Liver (tissue), 9 donors: ENCODE data around the gene GLIPR2. TPM values are rescaled to one million over a fixed set of nuclear protein-coding genes. Genes with fewer than 3 reads are reported as not detected.

ENCODE experiments used
- DNase-seq: peaks from one replicate; pipeline ENCODE4 v3.0.0-alpha.2; 2017; ENCODE audit warnings: low spot score
- H3K27ac ChIP-seq, 2 donors: one replicate each; pipeline ENCODE4 v1.7.0; 2013; ENCODE audit warnings: inconsistent platforms in 2 of 2, low read length in 2 of 2, control low read depth in 1 of 2, low read depth in 1 of 2, mild to moderate bottlenecking in 1 of 2
- H3K27me3 ChIP-seq, 4 donors: one replicate each; pipeline versions ENCODE4 v1.6.1 to v1.7.0; 2013; ENCODE audit warnings: low read length in 3 of 4, inconsistent platforms in 1 of 4, mild to moderate bottlenecking in 1 of 4, moderate library complexity in 1 of 4; ENCODE audit not compliant: control insufficient read depth in 4 of 4, insufficient read depth in 4 of 4
- H3K36me3 ChIP-seq, 4 donors: one replicate each; pipeline versions ENCODE4 v1.6.1 to v1.7.0; 2013; ENCODE audit warnings: low read length in 3 of 4, mild to moderate bottlenecking in 3 of 4, low read depth in 1 of 4, moderate library complexity in 1 of 4; ENCODE audit not compliant: control insufficient read depth in 4 of 4, insufficient read depth in 3 of 4
- H3K4me1 ChIP-seq, 4 donors: one replicate each; pipeline versions ENCODE4 v1.6.1 to v1.7.0; 2013; ENCODE audit warnings: low read length in 3 of 4, mild to moderate bottlenecking in 3 of 4, moderate library complexity in 1 of 4; ENCODE audit not compliant: control insufficient read depth in 4 of 4, insufficient read depth in 4 of 4
- H3K4me3 ChIP-seq, 3 donors: one replicate each; pipeline versions ENCODE4 v1.6.1 to v1.7.0; 2013; ENCODE audit warnings: low read length in 3 of 3, control low read depth in 1 of 3, low read depth in 1 of 3, mild to moderate bottlenecking in 1 of 3
- H3K9ac ChIP-seq, 2 donors: one replicate each; pipeline ENCODE4 v1.7.0; 2013; ENCODE audit warnings: low read length in 2 of 2, mild to moderate bottlenecking in 2 of 2, moderate library complexity in 2 of 2, control low read depth in 1 of 2, low read depth in 1 of 2
- H3K9me3 ChIP-seq, 4 donors: one replicate each; pipeline versions ENCODE4 v1.6.1 to v1.7.0; 2013; ENCODE audit warnings: low read length in 3 of 4; ENCODE audit not compliant: control insufficient read depth in 4 of 4
- FOXA1 ChIP-seq: IDR thresholded peaks from 2 replicates; pipeline ENCODE4 v1.6.1; 2016; ENCODE audit warnings: antibody characterized with exemption
- FOXA2 ChIP-seq: IDR thresholded peaks from 2 replicates; pipeline ENCODE4 v1.6.1; 2016; ENCODE audit warnings: antibody characterized with exemption
- GABPA ChIP-seq, 2 donors: IDR thresholded peaks in 1 of 2; conservative IDR thresholded peaks in 1 of 2; 2 replicates each; pipeline ENCODE4 v1.6.1; 2016; ENCODE audit warnings: antibody characterized with exemption in 2 of 2, mild to moderate bottlenecking in 1 of 2, moderate library complexity in 1 of 2
- HNF4A ChIP-seq, 2 donors: conservative IDR thresholded peaks; 2 replicates each; pipeline ENCODE4 v1.6.1; 2016; ENCODE audit warnings: antibody characterized with exemption in 2 of 2, mild to moderate bottlenecking in 2 of 2
- HNF4G ChIP-seq: IDR thresholded peaks from 2 replicates; pipeline ENCODE4 v1.6.1; 2016; ENCODE audit warnings: antibody characterized with exemption
- JUND ChIP-seq, 2 donors: IDR thresholded peaks; 2 replicates each; pipeline ENCODE4 v1.6.1; 2016; ENCODE audit warnings: antibody characterized with exemption in 2 of 2
- RAD21 ChIP-seq, 2 donors: IDR thresholded peaks; 2 replicates each; pipeline ENCODE4 v1.6.1; 2016; ENCODE audit warnings: antibody characterized with exemption in 2 of 2, mild to moderate bottlenecking in 2 of 2
- RXRA ChIP-seq, 2 donors: IDR thresholded peaks; 2 replicates each; pipeline ENCODE4 v1.6.1; 2017 to 2018; ENCODE audit warnings: antibody characterized with exemption in 2 of 2, mild to moderate bottlenecking in 1 of 2
- SP1 ChIP-seq: IDR thresholded peaks from 2 replicates; pipeline ENCODE4 v1.6.1; 2018; ENCODE audit warnings: antibody characterized with exemption, mild to moderate bottlenecking
- TAF1 ChIP-seq: conservative IDR thresholded peaks from 2 replicates; pipeline ENCODE4 v1.6.1; 2016; ENCODE audit warnings: antibody characterized with exemption, mild to moderate bottlenecking
- YY1 ChIP-seq: IDR thresholded peaks from 2 replicates; pipeline ENCODE4 v1.6.1; 2016; ENCODE audit warnings: antibody characterized with exemption, mild to moderate bottlenecking
- WGBS: extraction: QIAGEN DNeasy Blood & Tissue Kit; methylation state at CpG from one replicate; pipeline ENCODE4 v1.1.7; 2013; 5-methylcytosine and 5-hydroxymethylcytosine counted together
- polyA plus RNA-seq, 2 donors: library from polyadenylated mRNA; stranded (reverse) in 1 of 2; unstranded in 1 of 2; fragments of 200-250 nt in 1 of 2; fragments of >200 nt in 1 of 2; fragmentation: Nextera tagmentation in 1 of 2; extraction: Ambion mirVana in 1 of 2; gene quantifications; one replicate each; pipeline versions ENCODE4 v1.2.1 to v1.2.3, GENCODE V29; 2013 to 2015
- total RNA-seq, 2 donors: library from RNA; depleted of rRNA; stranded (reverse); fragments of >200 nt; gene quantifications; one replicate each; pipeline ENCODE4 v1.2.3, GENCODE V29; 2014
- TF ChIP-seq, protein P1 (sequence below): IDR thresholded peaks from 2 replicates; pipeline ENCODE4 v1.6.1; 2016; ENCODE audit warnings: antibody characterized with exemption
- TF ChIP-seq, protein P2 (sequence below): fragments of 150-350 bp; IDR thresholded peaks from 2 replicates; pipeline ENCODE4 v1.5.1; 2017; ENCODE audit warnings: improper control_type of control experiment, low read depth, low read length; ENCODE audit not compliant: missing input control
- TF ChIP-seq, protein P3 (sequence below): IDR thresholded peaks from 2 replicates; pipeline ENCODE4 v1.6.1; 2016; ENCODE audit warnings: antibody characterized with exemption, mild to moderate bottlenecking
- TF ChIP-seq, protein P4 (sequence below): IDR thresholded peaks from 2 replicates; pipeline ENCODE4 v1.6.1; 2016; ENCODE audit warnings: antibody characterized with exemption
- donor health status: healthy.
- donor health status: healthy.
- donor health status: healthy.
- donor health status: healthy.
- donor health status: healthy.

The GLIPR2 gene
- total and polyA plus RNA-seq, 4 donors = 1.7 to 17.6 (median 2.9) TPM

DNA sequence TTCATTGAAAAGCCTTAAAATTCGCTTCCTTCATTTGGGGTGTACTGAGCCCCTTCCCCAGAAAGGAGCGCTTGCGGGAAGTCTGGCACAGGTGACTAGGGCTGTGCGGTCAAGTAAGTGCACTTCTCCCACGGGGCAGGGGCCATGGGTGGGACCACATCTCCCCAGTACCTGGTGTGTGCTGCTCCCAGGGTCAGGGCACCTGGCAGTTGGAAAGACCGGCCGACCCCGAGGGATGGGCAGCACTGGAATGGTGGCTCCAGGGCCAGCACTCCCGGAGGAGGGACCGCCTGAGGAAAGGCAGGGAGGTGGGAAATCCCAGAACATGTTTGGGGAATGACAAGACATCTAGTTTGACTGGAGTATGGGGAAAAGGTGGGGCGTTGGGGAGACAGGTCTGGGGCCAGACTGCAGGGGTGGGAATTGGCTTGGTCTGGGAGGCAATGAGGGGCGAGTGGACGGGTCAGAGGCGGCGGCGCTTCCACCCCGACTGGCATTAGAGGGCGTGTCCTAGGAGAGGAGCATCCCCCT lies 727 bp upstream of the GLIPR2 start:
- Histone ChIP-seq H3K9me3 (no peaks in the 10 kb centered on the region), H3K36me3 (no peaks in the 10 kb centered on the region), H3K27me3 (no peaks in the 10 kb centered on the region), H3K27ac (no peak overlapping the region), H3K9ac (no peak overlapping the region), H3K4me3 (peak overlapping the region in 1 of 3 donors; percentile 65), H3K4me1 (peaks cover 4 to 23% (median 18%) of the 10 kb centered on the region in 4 donors)
- no peak for DNase-seq
- WGBS = 12% methylated on average over 18 of the region's 18 CpGs
- TF ChIP-seq GABPA (IDR thresholded peaks at IDR 0.05 in 1 of 2, conservative IDR thresholded peaks at IDR 0.05 in 1 of 2) (no peak), FOXA1 (no peak), SP1 (no peak), HNF4A (conservative IDR thresholded peaks at IDR 0.05) (no peak), TAF1 (no peak), RAD21 (IDR thresholded peaks at IDR 0.05) (no peak), RXRA (IDR thresholded peaks at IDR 0.05) (no peak), JUND (IDR thresholded peaks at IDR 0.05) (no peak)
- TF ChIP-seq, protein P1, sequence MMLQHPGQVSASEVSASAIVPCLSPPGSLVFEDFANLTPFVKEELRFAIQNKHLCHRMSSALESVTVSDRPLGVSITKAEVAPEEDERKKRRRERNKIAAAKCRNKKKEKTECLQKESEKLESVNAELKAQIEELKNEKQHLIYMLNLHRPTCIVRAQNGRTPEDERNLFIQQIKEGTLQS = no peak
- TF ChIP-seq, protein P2, sequence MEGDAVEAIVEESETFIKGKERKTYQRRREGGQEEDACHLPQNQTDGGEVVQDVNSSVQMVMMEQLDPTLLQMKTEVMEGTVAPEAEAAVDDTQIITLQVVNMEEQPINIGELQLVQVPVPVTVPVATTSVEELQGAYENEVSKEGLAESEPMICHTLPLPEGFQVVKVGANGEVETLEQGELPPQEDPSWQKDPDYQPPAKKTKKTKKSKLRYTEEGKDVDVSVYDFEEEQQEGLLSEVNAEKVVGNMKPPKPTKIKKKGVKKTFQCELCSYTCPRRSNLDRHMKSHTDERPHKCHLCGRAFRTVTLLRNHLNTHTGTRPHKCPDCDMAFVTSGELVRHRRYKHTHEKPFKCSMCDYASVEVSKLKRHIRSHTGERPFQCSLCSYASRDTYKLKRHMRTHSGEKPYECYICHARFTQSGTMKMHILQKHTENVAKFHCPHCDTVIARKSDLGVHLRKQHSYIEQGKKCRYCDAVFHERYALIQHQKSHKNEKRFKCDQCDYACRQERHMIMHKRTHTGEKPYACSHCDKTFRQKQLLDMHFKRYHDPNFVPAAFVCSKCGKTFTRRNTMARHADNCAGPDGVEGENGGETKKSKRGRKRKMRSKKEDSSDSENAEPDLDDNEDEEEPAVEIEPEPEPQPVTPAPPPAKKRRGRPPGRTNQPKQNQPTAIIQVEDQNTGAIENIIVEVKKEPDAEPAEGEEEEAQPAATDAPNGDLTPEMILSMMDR = no peak

DNA sequence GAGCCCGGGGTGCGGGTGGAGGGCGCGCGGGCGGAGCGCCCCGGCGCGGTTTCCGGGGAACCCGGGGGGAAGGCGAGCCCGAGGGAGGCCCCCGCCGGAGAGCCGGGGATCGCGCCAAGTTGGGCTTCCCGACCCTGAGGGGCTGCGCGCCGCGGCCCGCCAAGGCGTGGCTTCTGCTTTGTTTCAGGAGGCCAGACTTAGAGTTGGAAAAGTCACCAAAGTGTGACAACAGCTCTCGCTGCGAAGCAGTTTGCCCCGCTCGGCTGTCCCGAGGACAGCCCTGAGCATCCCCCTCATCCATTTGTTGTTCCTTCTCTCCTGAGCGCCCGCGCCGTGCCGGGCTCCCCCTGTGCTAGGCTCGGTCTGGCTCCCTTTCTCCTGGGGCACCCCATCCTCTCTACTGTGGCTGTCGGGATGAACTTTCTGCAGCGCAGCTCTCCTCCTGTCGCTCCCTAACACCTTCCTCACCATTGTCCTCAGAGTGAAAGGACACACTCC lies 410 bp downstream of the GLIPR2 start:
- no peaks in the 10 kb centered on the region for H3K9me3 ChIP-seq
- H3K4me1 ChIP-seq = peaks cover 4 to 23% (median 18%) of the 10 kb centered on the region in 4 donors
- 3% methylated on average over 40 of the region's 40 CpGs for WGBS
- H3K27ac ChIP-seq = peak overlapping the region in 1 of 2 donors; percentile 2
- no peak for DNase-seq
- no peaks in the 10 kb centered on the region for H3K27me3 ChIP-seq
- no peaks in the 10 kb centered on the region for H3K36me3 ChIP-seq
- peak overlapping the region; percentile 33 to 65 (median 59) for H3K4me3 ChIP-seq
- peak overlapping the region in 1 of 2 donors; percentile 35 for H3K9ac ChIP-seq
- TF ChIP-seq HNF4G = no peak
- TF ChIP-seq, protein P1 = no peak
- TF ChIP-seq RXRA (IDR thresholded peaks at IDR 0.05) = no peak
- no peak for TF ChIP-seq FOXA1
- TF ChIP-seq SP1 = no peak
- TF ChIP-seq, protein P3, sequence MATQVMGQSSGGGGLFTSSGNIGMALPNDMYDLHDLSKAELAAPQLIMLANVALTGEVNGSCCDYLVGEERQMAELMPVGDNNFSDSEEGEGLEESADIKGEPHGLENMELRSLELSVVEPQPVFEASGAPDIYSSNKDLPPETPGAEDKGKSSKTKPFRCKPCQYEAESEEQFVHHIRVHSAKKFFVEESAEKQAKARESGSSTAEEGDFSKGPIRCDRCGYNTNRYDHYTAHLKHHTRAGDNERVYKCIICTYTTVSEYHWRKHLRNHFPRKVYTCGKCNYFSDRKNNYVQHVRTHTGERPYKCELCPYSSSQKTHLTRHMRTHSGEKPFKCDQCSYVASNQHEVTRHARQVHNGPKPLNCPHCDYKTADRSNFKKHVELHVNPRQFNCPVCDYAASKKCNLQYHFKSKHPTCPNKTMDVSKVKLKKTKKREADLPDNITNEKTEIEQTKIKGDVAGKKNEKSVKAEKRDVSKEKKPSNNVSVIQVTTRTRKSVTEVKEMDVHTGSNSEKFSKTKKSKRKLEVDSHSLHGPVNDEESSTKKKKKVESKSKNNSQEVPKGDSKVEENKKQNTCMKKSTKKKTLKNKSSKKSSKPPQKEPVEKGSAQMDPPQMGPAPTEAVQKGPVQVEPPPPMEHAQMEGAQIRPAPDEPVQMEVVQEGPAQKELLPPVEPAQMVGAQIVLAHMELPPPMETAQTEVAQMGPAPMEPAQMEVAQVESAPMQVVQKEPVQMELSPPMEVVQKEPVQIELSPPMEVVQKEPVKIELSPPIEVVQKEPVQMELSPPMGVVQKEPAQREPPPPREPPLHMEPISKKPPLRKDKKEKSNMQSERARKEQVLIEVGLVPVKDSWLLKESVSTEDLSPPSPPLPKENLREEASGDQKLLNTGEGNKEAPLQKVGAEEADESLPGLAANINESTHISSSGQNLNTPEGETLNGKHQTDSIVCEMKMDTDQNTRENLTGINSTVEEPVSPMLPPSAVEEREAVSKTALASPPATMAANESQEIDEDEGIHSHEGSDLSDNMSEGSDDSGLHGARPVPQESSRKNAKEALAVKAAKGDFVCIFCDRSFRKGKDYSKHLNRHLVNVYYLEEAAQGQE = no peak
- no peak for TF ChIP-seq JUND (IDR thresholded peaks at IDR 0.05)
- TF ChIP-seq, protein P4, sequence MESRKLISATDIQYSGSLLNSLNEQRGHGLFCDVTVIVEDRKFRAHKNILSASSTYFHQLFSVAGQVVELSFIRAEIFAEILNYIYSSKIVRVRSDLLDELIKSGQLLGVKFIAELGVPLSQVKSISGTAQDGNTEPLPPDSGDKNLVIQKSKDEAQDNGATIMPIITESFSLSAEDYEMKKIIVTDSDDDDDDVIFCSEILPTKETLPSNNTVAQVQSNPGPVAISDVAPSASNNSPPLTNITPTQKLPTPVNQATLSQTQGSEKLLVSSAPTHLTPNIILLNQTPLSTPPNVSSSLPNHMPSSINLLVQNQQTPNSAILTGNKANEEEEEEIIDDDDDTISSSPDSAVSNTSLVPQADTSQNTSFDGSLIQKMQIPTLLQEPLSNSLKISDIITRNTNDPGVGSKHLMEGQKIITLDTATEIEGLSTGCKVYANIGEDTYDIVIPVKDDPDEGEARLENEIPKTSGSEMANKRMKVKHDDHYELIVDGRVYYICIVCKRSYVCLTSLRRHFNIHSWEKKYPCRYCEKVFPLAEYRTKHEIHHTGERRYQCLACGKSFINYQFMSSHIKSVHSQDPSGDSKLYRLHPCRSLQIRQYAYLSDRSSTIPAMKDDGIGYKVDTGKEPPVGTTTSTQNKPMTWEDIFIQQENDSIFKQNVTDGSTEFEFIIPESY = no peak
- TF ChIP-seq YY1 = no peak
- TF ChIP-seq GABPA (IDR thresholded peaks at IDR 0.05 in 1 of 2, conservative IDR thresholded peaks at IDR 0.05 in 1 of 2) = no peak
- TF ChIP-seq FOXA2 = no peak
- TF ChIP-seq, protein P2 = no peak
